K562 (cell line): Measurements from ENCODE around the gene SLC43A1.

Experiments used
- BACH1 ChIP-seq: fragments of 200-800 bp; sonication (Bioruptor generic); IDR thresholded peaks from 2 replicates; pipeline ENCODE4 v1.6.1; 2016; ENCODE audit warnings: missing genetic modification characterization, missing compliant biosample characterization
- MTA3 ChIP-seq: fragments of 450-650 bp; formaldehyde crosslinking; IDR thresholded peaks from 2 replicates; pipeline ENCODE4 v1.6.1; 2017; ENCODE audit warnings: mild to moderate bottlenecking, borderline replicate concordance
- RAD21 ChIP-seq, 2 experiments: fragments of 250-450 bp in 1 of 2; fragments of 450-650 bp in 1 of 2; sonication (Bioruptor Pico) in 1 of 2; formaldehyde crosslinking in 1 of 2; IDR thresholded peaks in 1 of 2; conservative IDR thresholded peaks in 1 of 2; 2 replicates each; pipeline versions ENCODE4 v1.4.0 to v1.8.0; 2020 to 2022; ENCODE audit warnings: mild to moderate bottlenecking in 2 of 2, moderate library complexity in 1 of 2
- ZFP36 ChIP-seq: fragments of 150-350 bp; IDR thresholded peaks from 2 replicates; pipeline ENCODE4 v1.6.1; 2018; ENCODE audit warnings: low read length, low read depth; ENCODE audit not compliant: partially characterized antibody
- TF ChIP-seq, protein P1 (sequence below): IDR thresholded peaks from 3 replicates; pipeline ENCODE4 v1.6.1; 2011; ENCODE audit warnings: borderline replicate concordance, mild to moderate bottlenecking, moderate library complexity; ENCODE audit not compliant: insufficient read length; ENCODE audit errors: extremely low read depth

DNA sequence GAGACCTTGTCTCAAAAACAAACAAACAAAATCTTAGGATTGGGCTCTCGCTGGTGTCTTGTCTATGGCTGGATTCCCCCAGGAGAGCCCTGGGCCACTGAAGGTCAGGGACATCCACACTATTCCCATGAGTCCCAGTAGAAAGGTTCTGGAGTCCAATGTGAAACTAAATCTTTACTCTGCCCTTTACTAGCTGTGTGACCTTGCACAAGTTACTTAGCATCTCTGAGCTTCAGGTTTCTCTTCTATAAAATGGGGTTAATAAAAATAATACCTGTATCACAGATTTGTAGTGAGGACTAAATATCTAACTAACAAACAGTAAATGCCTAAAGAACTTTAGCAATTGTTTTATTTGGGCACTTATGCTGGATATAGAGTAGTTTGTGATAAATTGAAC is 9.0 kb downstream of the SLC43A1 start:
- peak; percentile 23 for TF ChIP-seq ZFP36
- TF ChIP-seq BACH1, result no peak
- no peak for TF ChIP-seq RAD21 (CRISPR knock-in tag; conservative IDR thresholded peaks at IDR 0.05 in 1 of 2, IDR thresholded peaks at IDR 0.05 in 1 of 2)
- TF ChIP-seq MTA3, result no peak
- TF ChIP-seq, protein P1, sequence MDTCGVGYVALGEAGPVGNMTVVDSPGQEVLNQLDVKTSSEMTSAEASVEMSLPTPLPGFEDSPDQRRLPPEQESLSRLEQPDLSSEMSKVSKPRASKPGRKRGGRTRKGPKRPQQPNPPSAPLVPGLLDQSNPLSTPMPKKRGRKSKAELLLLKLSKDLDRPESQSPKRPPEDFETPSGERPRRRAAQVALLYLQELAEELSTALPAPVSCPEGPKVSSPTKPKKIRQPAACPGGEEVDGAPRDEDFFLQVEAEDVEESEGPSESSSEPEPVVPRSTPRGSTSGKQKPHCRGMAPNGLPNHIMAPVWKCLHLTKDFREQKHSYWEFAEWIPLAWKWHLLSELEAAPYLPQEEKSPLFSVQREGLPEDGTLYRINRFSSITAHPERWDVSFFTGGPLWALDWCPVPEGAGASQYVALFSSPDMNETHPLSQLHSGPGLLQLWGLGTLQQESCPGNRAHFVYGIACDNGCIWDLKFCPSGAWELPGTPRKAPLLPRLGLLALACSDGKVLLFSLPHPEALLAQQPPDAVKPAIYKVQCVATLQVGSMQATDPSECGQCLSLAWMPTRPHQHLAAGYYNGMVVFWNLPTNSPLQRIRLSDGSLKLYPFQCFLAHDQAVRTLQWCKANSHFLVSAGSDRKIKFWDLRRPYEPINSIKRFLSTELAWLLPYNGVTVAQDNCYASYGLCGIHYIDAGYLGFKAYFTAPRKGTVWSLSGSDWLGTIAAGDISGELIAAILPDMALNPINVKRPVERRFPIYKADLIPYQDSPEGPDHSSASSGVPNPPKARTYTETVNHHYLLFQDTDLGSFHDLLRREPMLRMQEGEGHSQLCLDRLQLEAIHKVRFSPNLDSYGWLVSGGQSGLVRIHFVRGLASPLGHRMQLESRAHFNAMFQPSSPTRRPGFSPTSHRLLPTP, result no peak
